ENCODE results near the gene LACC1.

- TF ChIP-seq POLR2A (IDR thresholded peaks at IDR 0.05) (no peak), CTCF (IDR thresholded peaks at IDR 0.05) (no peak)
These were observed 59.4 kb downstream of the LACC1 start for GRCh38 chr13:43939086-43939485.
